TTC549 (cell line): ENCODE results near the gene NCL.
"Not testable (repeated sequence)": the region's sequence is repeated elsewhere in the genome, so short reads cannot be mapped to it uniquely, and the experiment has no call there.

Experiments
- FAIRE-seq: peaks from 2 replicates; lab custom pipeline; 2012; peaks lifted over from hg19 to GRCh38; lab: Jason Lieb, UNC

The NCL gene

GRCh38 chr2:231429901-231430300 is 34.4 kb downstream of the NCL start:
- FAIRE-seq = no peak

GRCh38 chr2:231429152-231429551 is 35.1 kb downstream of the NCL start:
- no peak for FAIRE-seq

GRCh38 chr2:231427116-231427515 is 37.2 kb downstream of the NCL start:
- FAIRE-seq = no peak

DNA sequence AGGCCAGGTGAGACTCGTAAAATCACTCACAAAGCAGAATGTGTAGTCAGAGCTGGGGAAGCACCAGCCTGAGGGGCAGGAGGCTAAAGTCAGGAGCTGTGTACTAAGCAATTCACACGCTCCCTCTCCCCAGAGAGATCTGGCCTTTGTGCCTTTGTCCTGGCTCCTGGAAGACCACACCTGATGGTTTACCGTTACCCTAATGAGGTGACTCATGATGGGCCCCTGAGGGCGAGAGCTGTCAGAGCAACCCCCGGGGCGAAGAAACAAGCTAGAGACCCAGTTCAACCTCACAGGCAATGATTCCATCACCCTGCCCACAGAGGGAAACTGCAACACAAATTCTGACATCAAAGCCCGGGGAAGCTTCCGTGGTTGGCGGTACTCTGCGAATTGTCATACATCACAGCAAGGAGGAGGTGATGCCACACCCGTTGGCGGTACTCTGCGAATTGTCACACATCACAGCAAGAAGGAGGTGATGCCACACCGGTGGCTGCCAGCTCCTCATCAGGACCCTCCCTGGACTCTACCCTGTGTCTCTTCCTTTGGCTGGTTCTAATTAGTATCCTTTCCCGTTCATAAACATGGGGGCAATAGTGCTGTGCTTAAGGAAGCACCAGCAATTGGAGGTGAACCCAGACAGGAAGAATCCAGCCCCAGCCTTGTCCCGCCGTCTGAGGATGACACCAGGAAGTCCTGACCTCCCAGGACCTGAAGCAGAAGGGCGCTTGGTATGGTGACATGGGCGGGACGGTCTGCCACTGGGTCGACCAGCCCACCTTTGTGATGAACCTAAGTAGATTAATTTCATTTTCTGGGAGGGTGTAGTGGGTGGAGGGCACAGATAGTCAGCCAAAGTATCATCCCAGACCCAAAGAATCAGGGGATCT is 38.2 kb downstream of the NCL start:
- FAIRE-seq = no peak

DNA sequence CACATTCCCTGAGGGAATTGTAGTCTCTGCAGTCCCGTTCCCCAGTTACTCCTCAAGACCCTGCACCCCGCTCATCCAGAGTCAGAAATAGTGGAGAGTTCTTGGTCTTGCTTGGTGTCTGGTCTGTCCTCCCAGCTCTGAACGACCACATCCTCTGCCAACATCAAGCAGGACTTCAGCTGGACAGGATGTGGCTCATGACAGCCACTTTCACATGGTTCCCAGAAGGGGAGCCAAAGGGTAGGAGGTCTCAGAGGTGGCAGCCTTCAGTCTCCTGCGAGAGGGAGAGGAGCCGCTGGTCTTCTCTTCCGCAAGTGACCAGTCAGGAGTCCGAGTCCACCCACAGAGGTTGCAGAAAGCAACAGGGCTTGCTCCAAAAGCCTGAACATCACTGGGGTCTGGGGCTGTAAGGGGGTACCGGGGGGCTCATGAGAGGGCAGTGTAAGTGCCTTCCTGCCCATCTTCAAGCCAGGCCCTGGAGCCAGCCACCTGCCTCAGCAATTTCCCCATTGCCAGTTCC is 38.9 kb downstream of the NCL start:
- no peak for FAIRE-seq

GRCh38 chr2:231423176-231423575 is 41.1 kb downstream of the NCL start:
- FAIRE-seq = no peak

- FAIRE-seq = no peak
Measured at GRCh38 chr2:231422056-231422455, 42.2 kb downstream of the NCL start.

DNA sequence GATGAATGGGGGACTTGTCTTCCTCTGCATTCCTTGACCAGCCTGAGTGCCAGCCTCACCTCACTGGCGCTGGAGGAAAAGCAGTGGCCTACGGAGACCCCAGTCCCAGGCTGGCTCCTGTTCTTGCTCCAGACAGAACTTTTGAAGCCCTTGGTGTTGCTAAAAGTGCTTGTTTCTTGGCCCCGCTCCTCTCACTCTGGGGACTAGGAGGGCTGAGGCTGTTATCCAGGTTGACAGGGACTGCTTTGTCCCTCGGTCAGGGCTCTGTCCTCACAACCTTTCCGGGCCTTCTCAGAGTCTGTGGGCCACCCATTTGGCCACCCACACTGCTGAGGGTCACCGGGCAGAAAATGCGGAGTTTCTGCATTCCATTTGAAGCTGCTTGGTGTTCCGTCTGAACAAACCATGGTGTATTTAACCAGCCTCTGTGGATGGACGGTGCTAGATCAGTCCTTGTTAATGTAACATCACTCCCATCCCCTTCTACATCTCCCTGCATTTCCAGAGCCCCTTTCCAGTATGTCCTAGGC is 43.2 kb downstream of the NCL start:
- no peak for FAIRE-seq

GRCh38 chr2:231418820-231419640 is 45.3 kb downstream of the NCL start:
- no peak for FAIRE-seq

DNA sequence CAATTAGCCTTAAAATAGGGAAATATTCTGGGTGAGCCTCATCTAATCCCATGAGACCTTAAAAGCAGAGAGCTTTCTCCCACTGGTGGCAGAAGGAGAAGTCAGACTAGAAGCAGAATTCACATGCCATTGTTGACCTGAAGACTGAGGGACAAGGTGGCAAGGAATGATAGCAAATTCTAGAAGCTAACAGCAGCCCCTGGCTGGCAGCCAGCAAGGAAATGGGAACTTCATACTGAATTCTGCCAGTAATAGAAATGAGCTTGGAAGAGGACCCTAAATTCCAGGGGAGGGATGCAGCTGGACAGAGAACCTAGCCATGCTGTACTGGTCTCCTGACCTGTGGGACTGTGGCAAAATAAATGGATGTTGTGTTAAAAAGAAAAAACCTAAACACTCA is 49.3 kb downstream of the NCL start:
- no peak for FAIRE-seq

- FAIRE-seq = no peak
Measured at GRCh38 chr2:231413921-231414476, 50.3 kb downstream of the NCL start.

- FAIRE-seq = no peak
Measured at GRCh38 chr2:231413456-231413855, 50.8 kb downstream of the NCL start.

- FAIRE-seq = no peak
Measured at GRCh38 chr2:231412618-231412963, 51.7 kb downstream of the NCL start.

DNA sequence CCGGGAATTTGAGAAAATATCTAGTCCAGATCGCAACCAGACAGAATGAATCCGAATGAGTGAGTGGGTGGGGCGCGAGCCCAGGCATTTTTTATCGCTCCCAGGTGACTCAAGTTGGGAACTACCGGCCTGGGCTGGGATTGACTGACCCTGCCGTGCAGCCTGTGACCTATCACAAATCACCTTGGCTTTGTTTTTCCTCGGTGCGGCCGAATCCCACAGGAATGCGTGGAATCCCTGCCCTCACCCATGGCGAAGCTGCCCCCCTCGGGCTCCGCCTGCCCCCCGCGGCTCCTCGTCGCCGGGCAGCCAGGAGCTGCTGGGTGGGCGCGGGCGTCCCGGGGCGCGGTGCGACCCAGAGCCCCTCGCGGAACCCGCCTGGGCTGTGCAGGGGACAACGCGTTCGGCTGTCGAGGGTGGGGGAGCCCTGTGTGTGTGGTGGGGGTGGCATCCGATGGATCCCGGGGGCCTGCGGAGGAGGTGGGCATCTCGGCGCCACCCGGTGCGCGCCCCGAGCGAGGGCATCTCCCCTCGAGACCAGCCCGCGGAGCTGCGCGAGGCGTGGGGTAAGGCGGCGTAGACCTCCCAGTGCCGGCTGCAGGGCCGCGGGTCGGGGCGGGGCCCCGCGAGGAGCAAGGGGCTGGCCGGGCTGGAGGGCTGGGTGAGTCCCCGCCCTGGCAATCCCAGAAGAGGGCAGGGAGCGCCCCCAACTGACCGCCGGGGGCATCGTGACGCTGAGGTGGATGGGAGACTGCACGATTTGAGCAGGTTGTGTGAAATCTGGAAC is 52.3 kb downstream of the NCL start:
- FAIRE-seq = no peak

- FAIRE-seq = no peak
Measured at GRCh38 chr2:231411237-231411636, 53.0 kb downstream of the NCL start.

- FAIRE-seq = no peak
Measured at GRCh38 chr2:231410293-231411004, 53.8 kb downstream of the NCL start.

GRCh38 chr2:231409776-231410175 is 54.5 kb downstream of the NCL start:
- no peak for FAIRE-seq

DNA sequence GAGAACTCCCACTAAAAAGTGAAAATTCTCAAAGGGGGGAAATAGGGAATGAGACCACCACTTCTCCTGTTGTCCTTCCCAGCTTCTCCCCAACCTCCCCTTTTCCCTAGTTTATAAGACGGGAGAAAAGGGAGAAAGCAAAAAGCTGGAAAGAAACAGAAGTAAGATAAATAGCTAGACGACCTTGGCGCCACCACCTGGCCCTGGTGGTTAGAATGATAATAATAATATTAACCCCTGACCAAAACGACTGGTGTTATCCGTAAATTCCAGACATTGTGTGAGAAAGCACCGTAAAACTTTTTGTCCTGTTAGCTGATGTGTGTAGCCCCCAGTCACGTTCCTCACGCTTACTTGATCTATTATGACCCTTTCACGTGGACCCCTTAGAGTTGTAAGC is 56.0 kb downstream of the NCL start:
- not testable (repeated sequence) for FAIRE-seq

- not testable (repeated sequence) for FAIRE-seq
Measured at GRCh38 chr2:231407686-231408085, 56.6 kb downstream of the NCL start.

DNA sequence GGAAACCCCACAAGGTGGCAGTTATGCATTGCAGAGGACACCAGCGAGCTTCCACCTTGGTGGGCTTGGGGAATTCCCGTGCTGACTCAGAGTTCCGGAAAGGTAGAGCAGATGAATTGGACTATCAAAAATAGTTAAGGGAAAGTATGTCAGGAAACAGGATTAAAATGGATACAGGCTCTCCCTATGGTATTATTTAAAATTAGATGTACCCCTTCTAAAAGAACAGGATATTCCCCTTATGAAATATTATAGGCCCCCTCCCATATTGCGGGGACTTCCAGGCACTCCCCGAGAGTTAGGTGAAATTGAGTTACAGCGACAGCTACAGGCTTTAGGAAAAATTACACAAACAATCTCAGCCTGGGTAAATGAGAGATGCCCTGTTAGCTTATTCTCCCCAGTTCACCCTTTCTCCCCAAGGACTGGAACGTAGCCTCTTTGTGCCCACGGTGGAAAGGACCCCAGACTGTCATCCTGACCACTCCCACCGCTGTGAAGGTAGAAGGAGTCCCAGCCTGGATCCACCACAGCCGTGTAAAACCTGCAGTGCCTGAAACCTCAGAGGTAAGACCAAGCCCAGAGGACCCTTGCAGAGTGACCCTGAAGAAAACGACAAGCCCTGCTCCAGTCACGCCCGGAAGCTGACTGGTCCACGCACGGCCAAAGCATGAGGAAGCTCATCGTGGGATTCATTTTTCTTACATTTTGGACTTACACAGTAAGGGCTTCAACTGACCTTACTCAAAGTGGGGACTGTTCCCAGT is 58.5 kb downstream of the NCL start:
- not testable (repeated sequence) for FAIRE-seq
